GM23248 (cell line): Measurements from ENCODE around the gene PKHD1. TPM values are rescaled to one million over a fixed set of nuclear protein-coding genes. Genes with fewer than 3 reads are reported as not detected.

Experiments used
- DNase-seq: peaks from one replicate; pipeline ENCODE4 v3.0.0-alpha.2; 2015
- H2AFZ ChIP-seq: fragments of 200-600 bp; sonication (generic); 2 replicates; pipeline ENCODE4 v1.6.1; 2016; ENCODE audit warnings: antibody characterized with exemption
- H3F3A ChIP-seq: fragments of 200-600 bp; sonication (generic); 2 replicates; pipeline ENCODE4 v1.6.1; 2016; ENCODE audit warnings: mild to moderate bottlenecking, antibody characterized with exemption, mixed run types; ENCODE audit not compliant: insufficient read depth
- H3K27ac ChIP-seq: fragments of 200-600 bp; sonication (generic); 2 replicates; pipeline ENCODE4 v1.5.1; 2016; ENCODE audit warnings: mild to moderate bottlenecking
- H3K27me3 ChIP-seq: fragments of 200-600 bp; sonication (generic); replicated peaks from 2 replicates; pipeline ENCODE4 v1.6.1; 2016; ENCODE audit warnings: mild to moderate bottlenecking; ENCODE audit not compliant: insufficient read depth
- H3K36me3 ChIP-seq: fragments of 200-600 bp; sonication (generic); 2 replicates; pipeline ENCODE4 v1.6.1; 2016; ENCODE audit warnings: low read depth, mild to moderate bottlenecking
- H3K4me1 ChIP-seq: fragments of 200-600 bp; sonication (generic); 2 replicates; pipeline ENCODE4 v1.6.1; 2016; ENCODE audit warnings: mild to moderate bottlenecking; ENCODE audit not compliant: insufficient read depth
- H3K4me2 ChIP-seq: fragments of 200-600 bp; sonication (generic); one replicate; pipeline ENCODE4 v1.6.1; 2016; ENCODE audit warnings: mild to moderate bottlenecking; ENCODE audit not compliant: unreplicated experiment
- H3K4me3 ChIP-seq: fragments of 200-600 bp; sonication (generic); 2 replicates; pipeline ENCODE4 v1.5.1; 2016; ENCODE audit warnings: mild to moderate bottlenecking
- H3K79me2 ChIP-seq: fragments of 200-600 bp; sonication (generic); 2 replicates; pipeline ENCODE4 v1.6.1; 2016; ENCODE audit warnings: mild to moderate bottlenecking; ENCODE audit not compliant: insufficient read depth
- H3K9ac ChIP-seq: fragments of 200-600 bp; sonication (generic); 2 replicates; pipeline ENCODE4 v1.6.1; 2016; ENCODE audit warnings: mild to moderate bottlenecking
- H3K9me2 ChIP-seq: fragments of 200-600 bp; sonication (generic); 2 replicates; pipeline ENCODE4 v1.6.1; 2016; ENCODE audit warnings: mixed run types, mild to moderate bottlenecking, moderate library complexity; ENCODE audit not compliant: insufficient read depth
- H3K9me3 ChIP-seq: fragments of 200-600 bp; sonication (generic); one replicate; pipeline ENCODE4 v1.6.1; 2017; ENCODE audit warnings: low read depth
- H4K20me1 ChIP-seq: fragments of 200-600 bp; sonication (generic); 2 replicates; pipeline ENCODE4 v1.6.0; 2016; ENCODE audit not compliant: insufficient read depth
- EZH2 ChIP-seq: fragments of 200-600 bp; sonication (generic); IDR thresholded peaks from 2 replicates; pipeline ENCODE4 v1.6.1; 2018; ENCODE audit warnings: antibody characterized with exemption, mild to moderate bottlenecking; ENCODE audit not compliant: insufficient read depth, poor library complexity, severe bottlenecking
- EZH2phosphoT487 ChIP-seq: fragments of 200-600 bp; sonication (generic); IDR thresholded peaks from 2 replicates; pipeline ENCODE4 v1.6.1; 2018; ENCODE audit warnings: antibody characterized with exemption, moderate library complexity, mild to moderate bottlenecking, low read depth; ENCODE audit not compliant: insufficient read depth
- WGBS, 2 experiments: methylation state at CpG; one replicate each; pipeline ENCODE4 v1.1.6; 2015 to 2017; ENCODE audit warnings: low lambda C conversion rate in 2 of 2, low coverage in 1 of 2; ENCODE audit errors: missing lambda C conversion rate in 2 of 2; 5-methylcytosine and 5-hydroxymethylcytosine counted together
- in situ Hi-C: fragments of 300-500 bp; cut with MboI; formaldehyde crosslinking; loops from 2 replicates; pipeline ENCODE4 v1.15.0; 2020
- polyA plus RNA-seq: library from polyadenylated mRNA; unstranded; fragments of >200 nt; fragmentation: Nextera tagmentation; extraction: Ambion mirVana; gene quantifications from 2 replicates; pipeline ENCODE4 v1.2.1, GENCODE V29; 2016
- total RNA-seq: library from RNA; depleted of rRNA; stranded (reverse); fragments of >200 nt; shearing (Covaris generic); gene quantifications from 2 replicates; pipeline ENCODE4 v1.2.3, GENCODE V29; 2014

The PKHD1 gene
- total and polyA plus RNA-seq, 2 experiments from 2014 or later, result not detected

- Histone ChIP-seq H3K9me2 (no peaks in the 10 kb centered on the region; the same call in 1 of the 2 replicates), H3K4me1 (no peaks in the 10 kb centered on the region), H3K9me3 (no peaks in the 10 kb centered on the region), H3K79me2 (no peaks in the 10 kb centered on the region), H2AFZ (no peak overlapping the region), H3K4me3 (no peak overlapping the region), H3K36me3 (no peaks in the 10 kb centered on the region), H3K9ac (no peak overlapping the region), H3K27me3 (no peaks in the 10 kb centered on the region), H3F3A (no peaks in the 10 kb centered on the region), H3K27ac (no peak overlapping the region), H4K20me1 (no peaks in the 10 kb centered on the region), H3K4me2 (no peak overlapping the region)
- no peak for DNase-seq
- in situ Hi-C loops, result no loop called here
- TF ChIP-seq EZH2 (no peak), EZH2phosphoT487 (no peak)
Observed at GRCh38 chr6:51768087-51768486, 319.3 kb downstream of the PKHD1 start.

GRCh38 chr6:51765230-51765629 lies 322.2 kb downstream of the PKHD1 start:
- in situ Hi-C loops, result no loop called here
- no peak overlapping the region for H3K4me3 ChIP-seq
- H3F3A ChIP-seq, result no peaks in the 10 kb centered on the region
- H3K4me2 ChIP-seq, result no peak overlapping the region
- H3K27ac ChIP-seq, result no peak overlapping the region
- H3K79me2 ChIP-seq, result no peaks in the 10 kb centered on the region
- no peaks in the 10 kb centered on the region for H3K9me3 ChIP-seq
- H2AFZ ChIP-seq, result no peak overlapping the region
- DNase-seq, result no peak
- no peaks in the 10 kb centered on the region for H3K4me1 ChIP-seq
- H3K27me3 ChIP-seq, result no peaks in the 10 kb centered on the region
- no peaks in the 10 kb centered on the region for H3K36me3 ChIP-seq
- no peaks in the 10 kb centered on the region for H4K20me1 ChIP-seq
- WGBS, 2 experiments, result 41 to 45% methylated on average over 1 of the region's 1 CpG
- H3K9ac ChIP-seq, result no peak overlapping the region
- TF ChIP-seq EZH2phosphoT487 (no peak), EZH2 (no peak)
- no peaks in the 10 kb centered on the region; the same call in 1 of the 2 replicates for H3K9me2 ChIP-seq

- WGBS, 2 experiments, result 8 to 10% methylated on average over 6 of the region's 6 CpGs
- Histone ChIP-seq H3K4me3 (no peak overlapping the region), H3K4me2 (no peak overlapping the region), H3K9me3 (no peaks in the 10 kb centered on the region), H3K9ac (no peak overlapping the region), H3K9me2 (no peaks in the 10 kb centered on the region), H3K36me3 (no peaks in the 10 kb centered on the region), H2AFZ (no peak overlapping the region), H4K20me1 (no peaks in the 10 kb centered on the region), H3K27ac (no peak overlapping the region), H3F3A (no peaks in the 10 kb centered on the region), H3K79me2 (no peaks in the 10 kb centered on the region), H3K27me3 (no peaks in the 10 kb centered on the region), H3K4me1 (no peaks in the 10 kb centered on the region)
- no peak for DNase-seq
- TF ChIP-seq EZH2phosphoT487 (no peak), EZH2 (no peak)
- in situ Hi-C loops, result no loop called here
Observed at GRCh38 chr6:51753635-51754034, 333.8 kb downstream of the PKHD1 start.

- WGBS, 2 experiments, result 8 to 15% methylated on average over 2 of the region's 2 CpGs
- no peak for DNase-seq
- Histone ChIP-seq H3F3A (no peaks in the 10 kb centered on the region), H3K4me3 (no peak overlapping the region), H3K4me2 (no peak overlapping the region), H2AFZ (no peak overlapping the region), H3K27me3 (no peaks in the 10 kb centered on the region), H4K20me1 (no peaks in the 10 kb centered on the region), H3K4me1 (no peaks in the 10 kb centered on the region), H3K36me3 (no peaks in the 10 kb centered on the region), H3K9me3 (no peaks in the 10 kb centered on the region), H3K27ac (no peak overlapping the region), H3K79me2 (no peaks in the 10 kb centered on the region), H3K9me2 (no peaks in the 10 kb centered on the region), H3K9ac (no peak overlapping the region)
- in situ Hi-C loops, result no loop called here
- TF ChIP-seq EZH2, result no peak
- TF ChIP-seq EZH2phosphoT487, result no peak
Observed at GRCh38 chr6:51743999-51744398, 343.4 kb downstream of the PKHD1 start.

- in situ Hi-C loops, result no loop called here
- no peak for TF ChIP-seq EZH2phosphoT487
- TF ChIP-seq EZH2, result no peak
- Histone ChIP-seq H3F3A (no peaks in the 10 kb centered on the region), H3K4me2 (no peak overlapping the region), H4K20me1 (no peaks in the 10 kb centered on the region), H3K27me3 (no peaks in the 10 kb centered on the region), H3K9ac (no peak overlapping the region), H2AFZ (no peak overlapping the region), H3K9me3 (no peaks in the 10 kb centered on the region), H3K27ac (no peak overlapping the region), H3K4me1 (no peaks in the 10 kb centered on the region), H3K4me3 (no peak overlapping the region), H3K79me2 (no peaks in the 10 kb centered on the region), H3K9me2 (no peaks in the 10 kb centered on the region), H3K36me3 (no peaks in the 10 kb centered on the region)
- 16 to 17% methylated on average over 2 of the region's 2 CpGs for WGBS, 2 experiments
- DNase-seq, result no peak
Observed at GRCh38 chr6:51740658-51741057, 346.8 kb downstream of the PKHD1 start.
